NCI-H1048 (cell line): Measurements from ENCODE around the gene INPP5A.
"Not testable (repeated sequence)": the region's sequence is repeated elsewhere in the genome, so short reads cannot be mapped to it uniquely, and the experiment has no call there.

Experiments used
- DNase-seq: peaks from one replicate; lab custom pipeline; 2025; lab: John Stamatoyannopoulos, UW

Gene INPP5A

GRCh38 chr10:132788180-132788830 lies 250.7 kb downstream of the INPP5A start:
- no peak for DNase-seq

DNA sequence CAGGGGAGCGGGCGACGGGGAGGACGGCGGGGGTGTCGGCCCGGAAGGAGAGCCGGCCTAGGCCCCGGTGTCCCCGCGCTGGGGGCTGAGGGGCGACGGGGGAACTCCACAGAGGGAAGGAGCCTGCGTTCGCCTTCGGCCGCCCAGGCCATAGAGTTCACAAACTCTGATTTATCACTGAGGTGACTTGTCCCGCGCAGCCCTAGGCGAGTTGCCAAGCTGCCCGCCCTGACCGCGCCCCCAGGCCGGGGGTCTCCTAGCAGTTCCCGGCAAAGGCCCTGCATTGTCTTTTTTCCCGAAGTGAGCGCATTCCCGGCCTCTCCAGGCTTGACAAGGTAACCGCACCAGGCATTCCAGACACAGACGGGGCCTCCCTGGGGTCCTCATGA lies 251.2 kb downstream of the INPP5A start:
- DNase-seq = no peak

- no peak for DNase-seq
Measured at GRCh38 chr10:132789659-132790148, 252.1 kb downstream of the INPP5A start.

DNA sequence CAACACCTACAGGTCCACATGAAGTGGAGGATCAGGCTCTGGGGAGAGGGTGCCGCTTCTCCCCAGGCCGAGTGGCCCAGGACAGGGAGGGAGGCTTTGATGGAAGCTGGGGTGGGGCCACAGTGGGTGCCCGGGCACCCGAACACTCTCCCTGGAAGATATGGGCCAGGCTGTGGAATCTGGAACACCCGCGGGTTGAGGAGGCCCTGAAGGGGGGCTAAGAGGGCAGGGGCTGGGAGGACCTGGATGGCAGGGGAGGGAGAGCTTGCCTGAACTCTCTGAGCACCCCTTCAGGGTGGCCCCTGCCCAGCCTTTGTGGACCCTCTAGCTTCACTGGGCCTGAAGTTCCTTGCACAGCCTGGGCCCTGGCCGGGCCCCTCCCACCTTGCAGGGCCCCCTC lies 252.9 kb downstream of the INPP5A start:
- DNase-seq = no peak

GRCh38 chr10:132790934-132791829 lies 253.6 kb downstream of the INPP5A start:
- DNase-seq = no peak

GRCh38 chr10:132792099-132792498 lies 254.5 kb downstream of the INPP5A start:
- not testable (repeated sequence) for DNase-seq

- no peak for DNase-seq
Measured at GRCh38 chr10:132792796-132793195, 255.2 kb downstream of the INPP5A start.

DNA sequence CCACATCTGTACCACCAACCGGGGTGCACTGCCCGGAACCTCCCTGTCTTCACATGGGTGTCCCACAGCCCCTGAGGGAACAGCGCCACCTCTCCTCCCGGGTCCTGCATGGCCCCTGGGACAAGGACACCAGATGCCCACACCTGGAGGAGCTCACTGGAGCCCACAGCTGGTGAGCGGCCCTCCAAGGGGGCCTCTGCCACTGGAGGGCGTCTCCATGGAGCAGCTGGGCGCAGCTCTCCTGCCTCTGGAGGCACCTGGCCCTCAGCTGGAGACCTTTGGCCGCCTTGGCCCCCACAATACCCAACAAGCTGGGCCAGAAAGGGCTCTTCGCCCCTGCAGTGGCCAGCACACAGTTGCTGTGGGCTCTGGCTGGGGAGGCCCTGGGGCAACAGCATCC lies 255.6 kb downstream of the INPP5A start:
- DNase-seq = no peak

DNA sequence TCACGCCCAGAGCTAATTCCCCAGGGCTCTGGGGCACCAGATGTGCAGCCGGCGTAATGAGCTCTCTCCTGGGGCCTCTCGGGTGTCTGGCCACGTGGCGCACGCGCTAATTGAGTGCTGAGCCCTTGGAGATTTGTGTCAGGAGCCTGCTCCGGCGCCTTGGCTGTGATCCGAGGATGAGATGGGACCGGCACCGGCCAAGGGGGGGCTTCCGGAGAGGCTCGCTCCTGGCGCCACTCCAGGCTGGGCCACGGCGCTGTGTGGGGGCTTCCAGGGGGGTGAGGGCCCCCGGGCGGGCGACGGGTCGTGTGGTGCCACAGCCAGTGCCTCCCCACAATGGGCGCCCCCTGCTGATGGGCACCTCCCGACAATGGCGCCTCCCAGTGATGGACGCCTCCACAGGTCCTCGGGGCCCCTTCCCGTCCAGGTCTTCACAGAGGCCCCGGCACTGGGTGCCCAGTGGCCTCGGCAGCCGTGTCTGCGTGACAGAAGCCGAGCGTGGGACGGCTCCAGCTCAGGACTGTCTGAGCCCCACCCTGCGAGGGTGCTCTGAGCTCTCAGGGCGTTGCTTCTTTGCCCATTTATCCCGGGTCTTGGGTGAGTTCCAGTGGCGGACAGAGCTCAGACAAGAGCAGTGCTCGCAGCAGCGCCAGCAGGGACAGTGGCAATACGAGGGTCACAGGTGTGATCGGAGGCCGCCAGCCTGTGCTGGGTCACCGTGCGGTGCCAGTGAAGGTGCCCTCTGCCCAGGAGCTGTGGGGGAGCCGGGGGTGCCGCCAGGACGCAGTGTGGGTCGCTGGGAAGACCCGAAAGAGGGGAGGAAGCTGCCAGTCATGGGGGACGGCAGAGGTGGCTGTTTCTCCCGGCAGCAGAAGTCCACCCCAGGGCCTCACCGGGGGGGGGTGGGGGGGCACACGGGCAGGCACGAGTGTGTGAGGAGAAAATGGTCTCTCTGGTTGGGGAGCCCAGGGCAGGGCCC lies 256.6 kb downstream of the INPP5A start:
- DNase-seq = no peak

DNA sequence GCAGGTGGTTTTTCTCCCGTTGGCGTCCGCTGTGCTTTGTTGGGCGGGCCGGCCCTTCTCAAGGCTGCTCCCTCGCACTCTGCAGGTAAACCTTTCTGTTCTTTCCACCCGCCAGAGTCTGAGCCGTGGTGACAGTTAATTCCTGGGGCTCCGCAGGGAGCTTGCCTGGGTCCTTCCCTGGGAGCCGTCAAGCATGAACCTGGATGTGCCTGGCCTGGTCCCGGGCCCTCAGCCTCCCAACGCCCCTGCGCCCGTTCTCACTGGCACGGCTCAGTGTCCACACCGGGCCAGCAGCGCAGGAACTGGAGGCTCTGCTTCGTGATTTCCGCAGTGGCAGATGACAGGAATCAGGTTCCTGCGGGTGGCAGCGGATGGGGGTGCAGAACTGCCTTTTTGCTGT lies 259.3 kb downstream of the INPP5A start:
- DNase-seq = no peak

DNA sequence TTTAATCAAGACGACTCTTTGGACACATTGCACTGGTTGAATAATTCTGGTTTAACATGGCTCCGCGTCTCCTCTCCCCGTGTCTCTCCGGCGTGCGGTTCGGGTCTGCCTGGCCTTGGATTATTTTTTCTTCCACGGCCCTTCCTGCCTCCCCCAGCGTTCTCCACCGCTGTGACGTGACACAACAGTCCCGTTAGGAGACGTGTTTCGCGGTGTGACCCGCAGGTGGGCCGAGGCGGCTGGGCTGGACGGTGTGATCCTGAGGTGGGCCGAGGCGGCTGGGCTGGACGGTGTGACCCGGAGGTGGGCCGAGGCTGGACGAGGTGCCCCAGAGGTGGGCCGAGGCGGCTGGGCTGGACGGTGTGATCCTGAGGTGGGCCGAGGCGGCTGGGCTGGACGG lies 260.4 kb downstream of the INPP5A start:
- not testable (repeated sequence) for DNase-seq

GRCh38 chr10:132798403-132798802 lies 260.8 kb downstream of the INPP5A start:
- no peak for DNase-seq

GRCh38 chr10:132798876-132799275 lies 261.3 kb downstream of the INPP5A start:
- DNase-seq = no peak

GRCh38 chr10:132799865-132800264 lies 262.3 kb downstream of the INPP5A start:
- DNase-seq = no peak

DNA sequence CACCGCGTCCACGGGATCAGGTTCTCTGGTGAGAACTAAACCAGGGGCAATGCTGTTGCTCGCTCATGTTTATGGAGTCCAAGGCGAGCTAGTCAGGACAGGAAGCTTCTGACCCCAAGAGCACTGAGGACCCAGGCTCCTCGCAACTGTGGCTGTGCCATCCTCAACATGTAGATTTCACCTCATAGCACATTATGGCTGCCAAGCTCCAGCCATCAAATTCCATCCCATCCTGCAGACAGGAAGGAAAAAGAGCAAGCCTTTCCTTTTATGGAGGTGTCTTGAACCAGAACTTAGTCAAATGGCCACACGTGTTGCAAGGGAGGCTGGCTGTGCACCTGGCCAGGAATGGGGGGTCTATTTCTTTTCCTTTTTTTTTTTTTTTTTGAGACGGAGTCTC lies 264.5 kb downstream of the INPP5A start:
- DNase-seq = no peak

GRCh38 chr10:132802694-132803320 lies 265.2 kb downstream of the INPP5A start:
- DNase-seq = no peak

DNA sequence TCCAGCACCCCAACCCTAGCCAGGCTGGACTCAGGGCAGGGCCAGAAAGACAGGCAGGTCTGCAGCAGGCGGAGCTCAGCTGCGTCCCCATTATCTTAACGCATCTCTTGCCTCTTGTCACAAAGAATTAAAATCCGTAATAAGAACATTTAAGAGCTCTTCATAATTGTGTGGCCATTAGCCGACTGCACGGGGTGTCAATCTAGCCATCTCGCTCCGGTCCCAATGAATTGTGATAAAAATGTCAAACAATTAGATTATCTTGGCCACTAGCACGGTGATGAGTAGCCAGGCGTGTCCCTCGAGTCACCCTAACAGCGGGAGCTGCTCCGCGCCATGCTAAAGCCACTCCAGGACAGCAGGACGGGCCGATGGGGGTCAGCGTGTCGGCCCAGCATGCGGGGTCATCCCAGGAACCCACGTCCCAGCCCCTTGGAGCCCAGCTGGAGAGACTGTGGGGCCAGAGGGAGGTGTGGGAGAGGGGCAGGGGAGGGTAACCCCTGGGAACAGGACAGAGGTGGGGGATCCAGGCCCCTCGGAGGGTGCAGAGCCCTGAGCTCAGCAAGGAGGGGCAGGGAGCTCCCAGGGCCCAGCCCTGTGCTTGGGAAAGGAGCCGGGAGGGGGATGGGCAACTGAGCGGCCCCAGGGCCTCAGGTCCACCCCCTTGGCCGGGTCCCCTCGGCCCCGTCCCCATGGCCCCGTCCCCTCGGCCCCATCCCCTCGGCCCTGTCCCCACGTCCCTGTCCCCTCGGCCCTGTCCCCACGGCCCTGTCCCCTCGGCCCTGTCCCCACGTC lies 266.0 kb downstream of the INPP5A start:
- DNase-seq = no peak

DNA sequence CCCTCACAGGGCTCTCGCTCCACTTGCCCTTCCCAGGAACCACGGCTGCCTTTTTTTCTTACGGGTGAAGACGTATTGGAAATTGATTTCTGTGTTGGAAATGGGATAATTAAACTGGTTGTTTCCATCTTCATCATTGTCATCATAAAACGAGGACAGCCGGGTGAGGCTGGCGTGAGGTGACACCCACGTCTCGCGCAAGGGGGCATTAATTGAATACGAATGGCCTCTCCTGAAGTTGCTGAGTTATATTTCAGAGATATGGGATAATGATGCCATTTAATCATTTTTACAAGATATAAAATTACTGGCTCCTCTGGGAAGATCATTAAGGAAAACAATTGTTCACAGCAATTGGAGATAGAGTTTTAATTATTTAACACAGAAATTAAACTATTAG lies 266.7 kb downstream of the INPP5A start:
- no peak for DNase-seq

- DNase-seq = no peak
Measured at GRCh38 chr10:132804785-132805426, 267.3 kb downstream of the INPP5A start.

- no peak for DNase-seq
Measured at GRCh38 chr10:132805599-132805998, 268.0 kb downstream of the INPP5A start.
